HG03175 (cell line): ENCODE measurements around the gene TAPT1.

Experiments used
- ATAC-seq: cut with Tn5 transposase; IDR thresholded peaks from one replicate; pipeline ENCODE4 v1.9.1; 2021; ENCODE audit warnings: mild to moderate bottlenecking, moderate library complexity; ENCODE audit not compliant: unreplicated experiment

The TAPT1 gene

GRCh38 chr4:16139066-16139945, 87.0 kb downstream of the TAPT1 start:
- ATAC-seq = no peak

GRCh38 chr4:16136827-16137226, 89.4 kb downstream of the TAPT1 start:
- no peak for ATAC-seq

GRCh38 chr4:16136311-16136710, 90.0 kb downstream of the TAPT1 start:
- ATAC-seq = no peak

GRCh38 chr4:16133406-16133805, 92.9 kb downstream of the TAPT1 start:
- no peak for ATAC-seq

- ATAC-seq = no peak
These were observed 95.0 kb downstream of the TAPT1 start for GRCh38 chr4:16131293-16131692.

GRCh38 chr4:16129336-16129735, 96.9 kb downstream of the TAPT1 start:
- no peak for ATAC-seq

GRCh38 chr4:16126714-16127113, 99.6 kb downstream of the TAPT1 start:
- ATAC-seq = no peak

GRCh38 chr4:16125571-16126445, 100.5 kb downstream of the TAPT1 start:
- ATAC-seq = no peak

- ATAC-seq = no peak
These were observed 102.0 kb downstream of the TAPT1 start for GRCh38 chr4:16124232-16124631.

GRCh38 chr4:16123356-16124084, 102.8 kb downstream of the TAPT1 start:
- no peak for ATAC-seq

GRCh38 chr4:16122784-16123183, 103.5 kb downstream of the TAPT1 start:
- ATAC-seq = no peak

- no peak for ATAC-seq
These were observed 104.0 kb downstream of the TAPT1 start for GRCh38 chr4:16122308-16122711.

GRCh38 chr4:16120720-16121119, 105.6 kb downstream of the TAPT1 start:
- ATAC-seq = no peak

- no peak for ATAC-seq
These were observed 106.3 kb downstream of the TAPT1 start for GRCh38 chr4:16119981-16120380.

- no peak for ATAC-seq
These were observed 108.2 kb downstream of the TAPT1 start for GRCh38 chr4:16118090-16118489.

GRCh38 chr4:16117164-16117563, 109.1 kb downstream of the TAPT1 start:
- ATAC-seq = no peak

GRCh38 chr4:16116493-16116990, 109.7 kb downstream of the TAPT1 start:
- no peak for ATAC-seq

GRCh38 chr4:16116019-16116418, 110.3 kb downstream of the TAPT1 start:
- no peak for ATAC-seq

GRCh38 chr4:16114546-16114945, 111.7 kb downstream of the TAPT1 start:
- no peak for ATAC-seq

GRCh38 chr4:16113741-16114140, 112.5 kb downstream of the TAPT1 start:
- ATAC-seq = no peak

GRCh38 chr4:16111533-16111932, 114.7 kb downstream of the TAPT1 start:
- no peak for ATAC-seq
